Measurements from ENCODE around the gene LRP1B. TPM values are rescaled to one million over a fixed set of nuclear protein-coding genes. Genes with fewer than 3 reads are reported as not detected.

Gene LRP1B
- total RNA-seq, 1 experiment from 2014 or later, result 0.52 TPM

DNA sequence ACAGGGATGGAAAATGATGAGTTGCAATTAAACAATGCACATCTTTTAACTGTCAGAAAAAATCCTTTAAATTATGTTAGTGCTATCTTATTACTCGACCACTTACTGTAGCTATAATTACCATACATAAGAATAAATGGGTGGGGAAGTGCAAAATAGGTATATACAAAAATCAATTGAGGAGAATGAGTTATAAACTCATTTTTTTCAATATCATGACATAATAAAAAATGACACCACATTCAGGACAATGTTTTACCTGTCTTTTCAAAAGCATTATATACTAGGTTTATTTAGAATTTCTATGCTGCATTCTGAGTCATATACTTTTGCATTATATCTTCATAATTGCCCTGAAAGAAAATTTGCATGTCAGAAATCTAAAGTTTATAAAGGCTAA is 1533.6 kb downstream of the LRP1B start:
- CTCF ChIA-PET, result interaction anchor here (0.7 to 1.6 kb wide), 2 partner anchors 11 to 267 kb away, joined by 4 to 5 read pairs; no protein-coding TSS in a partner anchor
- no peak overlapping the region for H3K27ac Mint-ChIP-seq
- TF ChIP-seq NFE2L1 (CRISPR knock-in tag; IDR thresholded peaks at IDR 0.05), result no peak
- TF ChIP-seq EMX1 (CRISPR knock-in tag; IDR thresholded peaks at IDR 0.05), result no peak
- TF ChIP-seq ZBTB43 (CRISPR knock-in tag; IDR thresholded peaks at IDR 0.05), result no peak
- TF ChIP-seq ZNF317 (CRISPR knock-in tag; IDR thresholded peaks at IDR 0.05; ENCODE audit: borderline replicate concordance, low read depth), result no peak
- TF ChIP-seq ELF4 (CRISPR knock-in tag; IDR thresholded peaks at IDR 0.05; ENCODE audit: low read depth), result no peak
- TF ChIP-seq AR (CRISPR knock-in tag; IDR thresholded peaks at IDR 0.05), result no peak
- no peak for TF ChIP-seq ZBTB21 (CRISPR knock-in tag; IDR thresholded peaks at IDR 0.05; ENCODE audit: borderline replicate concordance)
- TF ChIP-seq SOX15 (CRISPR knock-in tag; IDR thresholded peaks at IDR 0.05), result no peak
- TF ChIP-seq CBFB (CRISPR knock-in tag; IDR thresholded peaks at IDR 0.05; ENCODE audit: low read depth), result no peak
- no peak for TF ChIP-seq PRDM15 (CRISPR knock-in tag; IDR thresholded peaks at IDR 0.05)
- TF ChIP-seq GTF2I (CRISPR knock-in tag; conservative IDR thresholded peaks at IDR 0.05), result no peak
- no peak for TF ChIP-seq ZMAT4 (CRISPR knock-in tag; IDR thresholded peaks at IDR 0.05)
- TF ChIP-seq ZNF671 (CRISPR knock-in tag; IDR thresholded peaks at IDR 0.05), result no peak
- H3K36me3 Mint-ChIP-seq, result no peaks in the 10 kb centered on the region
- no peaks in the 10 kb centered on the region for H3K27me3 Mint-ChIP-seq (ENCODE audit: low read depth)
- H3K9me3 Mint-ChIP-seq, result no peaks in the 10 kb centered on the region
- no peak overlapping the region for H3K4me3 Mint-ChIP-seq
- POLR2A ChIA-PET, result no interaction called here
- ATAC-seq, result no peak
- DNase-seq (ENCODE audit: low spot score), result no peak
- H3K4me1 Mint-ChIP-seq, result no peaks in the 10 kb centered on the region

DNA sequence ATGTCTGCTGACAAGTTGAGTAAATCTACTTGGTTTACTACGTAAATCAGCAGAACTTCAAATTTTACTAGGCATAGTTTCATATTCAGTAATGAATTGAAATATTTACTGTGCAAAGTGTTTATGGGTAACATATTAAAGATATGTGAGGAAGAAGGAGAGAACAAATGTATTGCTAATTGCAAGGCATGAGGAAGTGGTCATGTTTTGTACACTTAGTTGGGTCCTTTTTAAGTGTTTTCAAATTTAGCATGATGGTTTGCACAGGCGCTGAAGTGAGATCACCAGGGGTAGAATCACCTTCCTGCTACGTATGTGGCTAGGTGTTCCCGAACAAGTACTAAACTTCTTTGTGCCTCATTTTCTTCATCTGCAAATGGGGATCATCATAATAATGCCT is 1534.4 kb downstream of the LRP1B start:
- Mint-ChIP-seq H3K27me3 (ENCODE audit: low read depth) (no peaks in the 10 kb centered on the region), H3K36me3 (no peaks in the 10 kb centered on the region), H3K27ac (no peak overlapping the region), H3K4me1 (no peaks in the 10 kb centered on the region), H3K9me3 (no peaks in the 10 kb centered on the region), H3K4me3 (no peak overlapping the region)
- DNase-seq (ENCODE audit: low spot score) (no peak), ATAC-seq (no peak)
- ChIA-PET POLR2A (no interaction called here), CTCF (interaction anchor here (1.0 kb wide), 1 partner anchor 10 kb away, joined by 3 read pairs; no protein-coding TSS in a partner anchor)
- TF ChIP-seq TEAD4 (CRISPR knock-in tag; IDR thresholded peaks at IDR 0.05) (no peak), NFYB (CRISPR knock-in tag; conservative IDR thresholded peaks at IDR 0.05; ENCODE audit: low read depth) (no peak), CBFB (CRISPR knock-in tag; IDR thresholded peaks at IDR 0.05; ENCODE audit: low read depth) (no peak), ZNF317 (CRISPR knock-in tag; IDR thresholded peaks at IDR 0.05; ENCODE audit: borderline replicate concordance, low read depth) (no peak), CTCF (IDR thresholded peaks at IDR 0.05) (no peak), NR3C1 (CRISPR knock-in tag; conservative IDR thresholded peaks at IDR 0.05; ENCODE audit: low read depth) (no peak), ZBTB21 (CRISPR knock-in tag; IDR thresholded peaks at IDR 0.05; ENCODE audit: borderline replicate concordance) (no peak), HMGXB4 (CRISPR knock-in tag; IDR thresholded peaks at IDR 0.05) (no peak), SOX15 (CRISPR knock-in tag; IDR thresholded peaks at IDR 0.05) (no peak), HMGA2 (CRISPR knock-in tag; IDR thresholded peaks at IDR 0.05) (no peak), ERG (CRISPR knock-in tag; IDR thresholded peaks at IDR 0.05) (no peak), NFE2L1 (CRISPR knock-in tag; IDR thresholded peaks at IDR 0.05) (no peak), ZNF671 (CRISPR knock-in tag; IDR thresholded peaks at IDR 0.05) (no peak)

Data from WTC11 (cell line).